A172 (cell line): ENCODE measurements around the gene STBD1. TPM values are rescaled to one million over a fixed set of nuclear protein-coding genes. Genes with fewer than 3 reads are reported as not detected.
"Not testable (repeated sequence)": the region's sequence is repeated elsewhere in the genome, so short reads cannot be mapped to it uniquely, and the experiment has no call there.

ENCODE experiments used
- DNase-seq: peaks from one replicate; pipeline ENCODE4 v3.0.0-alpha.2; 2015; ENCODE audit warnings: low spot score
- total RNA-seq: library from RNA; depleted of rRNA; stranded (reverse); fragments of >200 nt; shearing (Covaris generic); gene quantifications from 2 replicates; pipeline ENCODE4 v1.2.3, GENCODE V29; 2014; rRNA removed

The STBD1 gene
- total RNA-seq, 1 experiment from 2014 or later: 4.6 TPM

- no peak for DNase-seq
Measured at GRCh38 chr4:76322236-76322635, 15.7 kb downstream of the STBD1 start.

GRCh38 chr4:76325072-76325471, 18.5 kb downstream of the STBD1 start:
- DNase-seq: no peak

- DNase-seq: no peak
Measured at GRCh38 chr4:76326515-76326914, 20.0 kb downstream of the STBD1 start.

GRCh38 chr4:76334885-76335284, 28.4 kb downstream of the STBD1 start:
- DNase-seq: no peak

- DNase-seq: no peak
Measured at GRCh38 chr4:76339364-76339763, 32.8 kb downstream of the STBD1 start.

GRCh38 chr4:76341063-76341462, 34.5 kb downstream of the STBD1 start:
- DNase-seq: peak; percentile 33

- no peak for DNase-seq
Measured at GRCh38 chr4:76342191-76342590, 35.7 kb downstream of the STBD1 start.

GRCh38 chr4:76342803-76343202, 36.3 kb downstream of the STBD1 start:
- DNase-seq: no peak

- DNase-seq: no peak
Measured at GRCh38 chr4:76354517-76355473, 48.3 kb downstream of the STBD1 start.

GRCh38 chr4:76357981-76358380, 51.4 kb downstream of the STBD1 start:
- no peak for DNase-seq

- DNase-seq: not testable (repeated sequence)
Measured at GRCh38 chr4:76359881-76360466, 53.4 kb downstream of the STBD1 start.

Other genes starting within 250 kb of the STBD1 start
- gene ART3, start 232.0 kb upstream of the STBD1 start, total RNA-seq: not detected in 2 replicates
- gene NUP54, start 158.3 kb upstream of the STBD1 start, total RNA-seq: 36.5 and 40.2 TPM in 2 replicates
- gene SCARB2, start 92.9 kb upstream of the STBD1 start, total RNA-seq: 113 and 136 TPM in 2 replicates
- 0.12 and 0.38 TPM in 2 replicates for gene FAM47E, start 55.0 kb upstream of the STBD1 start, total RNA-seq
- gene CCDC158, start 114.4 kb downstream of the STBD1 start, total RNA-seq: not detected in 2 replicates
- 13.2 and 19.0 TPM in 2 replicates for gene SHROOM3, start 128.5 kb downstream of the STBD1 start, total RNA-seq